ENCODE measurements around the gene PIGM. TPM values are rescaled to one million over a fixed set of nuclear protein-coding genes. Genes with fewer than 3 reads are reported as not detected.

The PIGM gene
- total RNA-seq, 2 donors from 2014 or later, result 2.7 to 3.0 TPM

GRCh38 chr1:160005070-160005469, 26.7 kb downstream of the PIGM start:
- Mint-ChIP-seq H3K27ac (peak overlapping the region; percentile 16), H3K36me3 (ENCODE audit: low read depth) (peaks cover 2% of the 10 kb centered on the region), H3K27me3 (peaks cover 15% of the 10 kb centered on the region), H3K4me3 (no peak overlapping the region), H3K4me1 (no peaks in the 10 kb centered on the region)
- no peaks in the 10 kb centered on the region for H3K9me3 ChIP-seq (ENCODE audit: control insufficient read depth, low read length, poor library complexity, severe bottlenecking)
- ATAC-seq, result no peak
- no peak for DNase-seq

DNA sequence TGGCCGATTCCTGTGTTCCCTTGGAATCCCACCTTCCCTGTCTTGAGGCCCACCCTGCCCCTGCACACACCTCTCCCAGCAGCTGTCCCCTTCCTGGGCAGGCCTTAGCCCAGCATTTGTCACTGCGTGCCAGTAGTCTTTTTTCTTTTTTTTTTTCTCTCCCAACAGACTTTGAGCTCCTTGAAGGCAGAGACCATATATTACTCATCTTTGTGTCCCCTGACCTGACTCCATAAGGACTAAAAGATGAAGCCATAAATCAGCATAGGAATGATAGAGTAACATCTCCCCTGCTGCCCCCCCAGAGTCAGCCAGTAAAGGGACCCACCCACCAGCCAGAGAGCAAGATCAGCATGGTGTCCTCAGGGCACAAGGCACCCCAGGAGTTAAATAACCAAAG, 27.4 kb downstream of the PIGM start:
- ATAC-seq (no peak), DNase-seq (no peak)
- Mint-ChIP-seq H3K36me3 (ENCODE audit: low read depth) (peaks cover 2% of the 10 kb centered on the region), H3K4me3 (no peak overlapping the region), H3K27me3 (peaks cover 15% of the 10 kb centered on the region), H3K27ac (peak overlapping the region; percentile 16), H3K4me1 (no peaks in the 10 kb centered on the region)
- no peaks in the 10 kb centered on the region for H3K9me3 ChIP-seq (ENCODE audit: control insufficient read depth, low read length, poor library complexity, severe bottlenecking)

GRCh38 chr1:160004001-160004400, 27.8 kb downstream of the PIGM start:
- ATAC-seq (no peak), DNase-seq (no peak)
- no peak overlapping the region for H3K4me3 Mint-ChIP-seq
- H3K27ac Mint-ChIP-seq, result no peak overlapping the region
- no peaks in the 10 kb centered on the region for H3K4me1 Mint-ChIP-seq
- peaks cover 12% of the 10 kb centered on the region for H3K27me3 Mint-ChIP-seq
- H3K9me3 ChIP-seq (ENCODE audit: control insufficient read depth, low read length, poor library complexity, severe bottlenecking), result no peaks in the 10 kb centered on the region
- peaks cover 2% of the 10 kb centered on the region for H3K36me3 Mint-ChIP-seq (ENCODE audit: low read depth)

GRCh38 chr1:160001440-160001839, 30.4 kb downstream of the PIGM start:
- no peaks in the 10 kb centered on the region for H3K9me3 ChIP-seq (ENCODE audit: control insufficient read depth, low read length, poor library complexity, severe bottlenecking)
- Mint-ChIP-seq H3K4me1 (no peaks in the 10 kb centered on the region), H3K27ac (no peak overlapping the region), H3K27me3 (peaks cover 24% of the 10 kb centered on the region), H3K4me3 (no peak overlapping the region), H3K36me3 (ENCODE audit: low read depth) (peaks cover 2% of the 10 kb centered on the region)
- DNase-seq, result no peak
- no peak for ATAC-seq

DNA sequence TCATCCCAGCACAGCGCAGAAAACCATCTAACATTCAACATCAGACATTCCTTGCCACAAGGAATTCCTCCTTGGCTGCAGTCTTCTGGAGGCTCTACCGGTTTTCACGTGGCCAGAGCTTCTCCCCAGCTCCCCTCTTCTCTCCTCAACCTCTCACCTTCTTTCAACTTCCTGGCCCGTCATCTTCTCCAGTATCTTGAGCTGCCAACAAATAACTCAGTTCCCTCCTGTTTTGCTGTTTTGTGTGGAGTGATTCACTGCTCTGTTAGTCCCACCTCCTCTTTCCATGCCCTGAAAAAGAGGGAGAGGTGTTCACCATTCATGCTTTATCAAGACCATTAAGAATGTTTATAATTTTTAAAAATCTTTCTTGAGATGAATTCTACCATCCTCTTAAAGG, 32.6 kb downstream of the PIGM start:
- no peak overlapping the region for H3K4me3 Mint-ChIP-seq
- DNase-seq (no peak), ATAC-seq (no peak)
- no peaks in the 10 kb centered on the region for H3K9me3 ChIP-seq (ENCODE audit: control insufficient read depth, low read length, poor library complexity, severe bottlenecking)
- no peaks in the 10 kb centered on the region for H3K4me1 Mint-ChIP-seq
- H3K27ac Mint-ChIP-seq, result no peak overlapping the region
- peaks cover 2% of the 10 kb centered on the region for H3K36me3 Mint-ChIP-seq (ENCODE audit: low read depth)
- peaks cover 37% of the 10 kb centered on the region for H3K27me3 Mint-ChIP-seq

DNA sequence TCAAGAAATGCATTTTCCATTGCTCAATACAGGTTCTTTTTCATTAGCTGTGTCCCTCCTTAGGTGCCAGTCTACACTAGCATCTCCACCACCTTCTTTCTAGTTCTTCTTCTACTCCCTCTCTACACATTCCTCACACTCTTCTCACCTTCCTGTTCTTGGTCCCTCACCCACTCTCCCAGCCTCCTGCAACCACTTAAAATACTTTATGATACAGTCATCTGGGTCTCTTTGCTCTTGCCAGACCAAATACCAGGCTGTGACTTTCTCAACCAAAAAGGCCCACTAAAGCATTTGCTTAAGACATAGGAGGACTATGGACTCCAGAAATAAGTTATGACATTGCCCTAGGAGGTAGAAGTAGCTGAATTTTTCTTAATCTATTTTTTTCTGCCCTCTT, 35.1 kb downstream of the PIGM start:
- no peaks in the 10 kb centered on the region for H3K36me3 Mint-ChIP-seq (ENCODE audit: low read depth)
- no peak overlapping the region for H3K27ac Mint-ChIP-seq
- H3K4me3 Mint-ChIP-seq, result no peak overlapping the region
- peaks cover 42% of the 10 kb centered on the region for H3K27me3 Mint-ChIP-seq
- H3K9me3 ChIP-seq (ENCODE audit: control insufficient read depth, low read length, poor library complexity, severe bottlenecking), result no peaks in the 10 kb centered on the region
- ATAC-seq (no peak), DNase-seq (no peak)
- no peaks in the 10 kb centered on the region for H3K4me1 Mint-ChIP-seq

DNA sequence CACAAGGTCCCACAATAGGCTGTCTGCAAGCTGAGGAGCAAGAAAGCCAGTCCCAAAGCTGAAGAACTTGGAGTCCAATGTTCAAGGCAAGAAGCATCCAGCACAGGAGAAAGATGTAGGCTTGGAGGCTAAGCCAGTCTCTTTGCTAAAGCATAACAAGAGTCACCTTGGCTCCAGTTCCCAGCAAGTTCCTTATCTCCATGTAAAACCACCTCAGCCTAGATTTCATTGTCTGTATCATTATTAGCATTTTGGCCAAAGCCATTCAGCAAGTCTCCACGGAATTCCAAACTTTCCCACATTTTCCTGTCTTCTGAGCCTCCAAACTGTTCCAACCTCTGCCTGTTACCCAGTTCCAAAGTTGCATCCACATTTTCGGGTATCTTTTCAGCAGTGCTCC, 36.9 kb downstream of the PIGM start:
- H3K4me3 Mint-ChIP-seq, result no peak overlapping the region
- no peak for DNase-seq
- H3K27me3 Mint-ChIP-seq, result peaks cover 47% of the 10 kb centered on the region
- H3K36me3 Mint-ChIP-seq (ENCODE audit: low read depth), result no peaks in the 10 kb centered on the region
- no peak overlapping the region for H3K27ac Mint-ChIP-seq
- no peak for ATAC-seq
- peaks cover 3% of the 10 kb centered on the region for H3K4me1 Mint-ChIP-seq
- H3K9me3 ChIP-seq (ENCODE audit: control insufficient read depth, low read length, poor library complexity, severe bottlenecking), result no peaks in the 10 kb centered on the region

- Mint-ChIP-seq H3K36me3 (ENCODE audit: low read depth) (no peaks in the 10 kb centered on the region), H3K4me3 (no peak overlapping the region), H3K27ac (no peak overlapping the region), H3K4me1 (peaks cover 3% of the 10 kb centered on the region), H3K27me3 (peaks cover 52% of the 10 kb centered on the region)
- ATAC-seq (no peak), DNase-seq (no peak)
- no peaks in the 10 kb centered on the region for H3K9me3 ChIP-seq (ENCODE audit: control insufficient read depth, low read length, poor library complexity, severe bottlenecking)
These were observed 37.9 kb downstream of the PIGM start for GRCh38 chr1:159993911-159994310.

DNA sequence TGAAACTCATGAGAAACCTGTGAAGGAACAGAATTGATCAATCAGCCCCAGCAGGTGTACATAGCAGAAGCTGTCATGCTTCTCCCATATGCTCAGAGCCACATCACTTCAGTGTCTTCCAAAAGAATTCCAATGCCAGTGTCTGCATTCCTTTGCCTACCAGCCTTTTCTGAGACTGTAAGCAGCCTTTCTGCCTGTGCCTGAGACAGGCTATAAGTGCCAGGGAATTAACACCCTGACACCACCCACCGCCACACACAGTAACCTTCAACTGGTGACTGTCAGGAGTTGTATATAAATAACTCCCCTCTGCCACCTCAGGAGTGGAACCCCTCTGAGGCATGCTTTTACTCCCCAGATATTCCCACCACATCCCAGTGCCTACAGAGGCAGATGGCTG, 39.6 kb downstream of the PIGM start:
- no peaks in the 10 kb centered on the region for H3K36me3 Mint-ChIP-seq (ENCODE audit: low read depth)
- peaks cover 3% of the 10 kb centered on the region for H3K4me1 Mint-ChIP-seq
- H3K27me3 Mint-ChIP-seq, result peaks cover 51% of the 10 kb centered on the region

DNA sequence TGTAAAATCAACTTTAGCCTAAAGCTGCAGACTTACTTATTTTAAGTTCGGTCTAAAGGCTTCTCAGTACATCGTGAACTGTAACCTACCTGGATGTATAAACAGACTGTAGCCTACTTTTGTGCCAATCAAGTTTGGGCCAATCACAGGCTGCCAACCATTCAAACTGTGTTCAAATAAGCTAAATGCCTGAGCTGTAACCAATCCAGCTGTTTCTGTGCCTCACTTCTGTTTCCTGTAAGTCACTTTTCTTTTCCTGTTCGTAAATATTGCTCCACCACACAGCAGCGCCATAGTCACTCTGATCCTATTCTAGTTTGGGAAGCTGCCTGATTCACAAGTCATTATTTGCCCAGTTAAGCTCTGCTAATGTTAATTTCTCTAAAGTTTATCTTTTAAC, 40.3 kb downstream of the PIGM start:
- ATAC-seq (peak; percentile 79), DNase-seq (no peak)
- H3K27me3 Mint-ChIP-seq, result peaks cover 54% of the 10 kb centered on the region
- peaks cover 3% of the 10 kb centered on the region for H3K4me1 Mint-ChIP-seq
- no peaks in the 10 kb centered on the region for H3K9me3 ChIP-seq (ENCODE audit: control insufficient read depth, low read length, poor library complexity, severe bottlenecking)
- peak overlapping the region; percentile 39 for H3K4me3 Mint-ChIP-seq
- H3K36me3 Mint-ChIP-seq (ENCODE audit: low read depth), result no peaks in the 10 kb centered on the region
- H3K27ac Mint-ChIP-seq, result no peak overlapping the region

More for the DNA sequence above, 39.6 kb downstream of the PIGM start:
- Mint-ChIP-seq H3K27ac (no peak overlapping the region), H3K4me3 (no peak overlapping the region)
- DNase-seq, result no peak
- ATAC-seq, result no peak
- H3K9me3 ChIP-seq (ENCODE audit: control insufficient read depth, low read length, poor library complexity, severe bottlenecking), result no peaks in the 10 kb centered on the region

DNA sequence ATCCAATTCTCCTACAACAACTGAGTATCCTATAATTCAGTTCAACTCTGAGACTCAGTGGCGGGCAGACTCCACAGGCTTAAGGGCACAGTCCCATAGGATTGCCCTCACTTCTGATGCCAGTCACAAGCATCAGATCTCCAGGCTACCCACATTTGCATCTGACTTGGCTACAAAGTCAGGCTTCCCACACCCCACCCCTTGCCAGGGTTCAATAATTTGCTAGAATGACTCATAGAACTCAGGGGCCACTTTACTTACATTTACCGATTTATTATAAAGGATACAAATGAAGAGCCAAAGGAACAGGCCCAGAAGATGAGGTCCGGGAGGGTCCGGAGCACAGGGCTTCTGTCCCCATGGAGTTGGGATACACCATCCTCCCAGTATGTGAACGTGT, 41.8 kb downstream of the PIGM start:
- Mint-ChIP-seq H3K27ac (no peak overlapping the region), H3K4me1 (peaks cover 3% of the 10 kb centered on the region), H3K27me3 (peaks cover 57% of the 10 kb centered on the region)

GRCh38 chr1:159989581-159989980, 42.2 kb downstream of the PIGM start:
- no peaks in the 10 kb centered on the region for H3K9me3 ChIP-seq (ENCODE audit: control insufficient read depth, low read length, poor library complexity, severe bottlenecking)
- no peak for ATAC-seq
- Mint-ChIP-seq H3K36me3 (ENCODE audit: low read depth) (no peaks in the 10 kb centered on the region), H3K4me3 (no peak overlapping the region), H3K4me1 (peaks cover 3% of the 10 kb centered on the region), H3K27ac (no peak overlapping the region), H3K27me3 (peaks cover 56% of the 10 kb centered on the region)
- DNase-seq, result no peak

More for the DNA sequence above, 41.8 kb downstream of the PIGM start:
- no peaks in the 10 kb centered on the region for H3K9me3 ChIP-seq (ENCODE audit: control insufficient read depth, low read length, poor library complexity, severe bottlenecking)
- Mint-ChIP-seq H3K36me3 (ENCODE audit: low read depth) (no peaks in the 10 kb centered on the region), H3K4me3 (no peak overlapping the region)
- no peak for DNase-seq
- no peak for ATAC-seq

DNA sequence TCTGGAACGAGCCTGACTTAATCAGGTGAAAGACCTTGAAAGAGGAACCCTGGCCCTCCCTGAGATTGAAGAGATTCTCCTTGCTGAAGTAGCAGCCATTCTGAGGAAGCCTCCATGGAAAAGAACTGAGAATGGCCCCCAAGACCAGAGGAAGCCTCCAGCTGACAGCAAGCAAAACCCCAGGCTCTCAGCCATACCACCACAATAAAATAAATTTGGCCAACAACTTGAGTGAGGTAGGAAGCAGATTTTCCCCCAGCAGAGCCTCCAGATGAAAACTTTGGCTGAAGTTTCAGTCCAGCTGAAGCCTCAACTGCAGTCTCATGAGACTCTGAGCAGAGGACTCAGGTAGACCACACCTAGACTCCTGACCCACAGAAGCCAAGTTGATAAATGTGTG, 43.8 kb downstream of the PIGM start:
- H3K27ac Mint-ChIP-seq, result no peak overlapping the region
- peaks cover 3% of the 10 kb centered on the region for H3K4me1 Mint-ChIP-seq
- no peak overlapping the region for H3K4me3 Mint-ChIP-seq
- ATAC-seq (no peak), DNase-seq (no peak)
- H3K9me3 ChIP-seq (ENCODE audit: control insufficient read depth, low read length, poor library complexity, severe bottlenecking), result no peaks in the 10 kb centered on the region
- no peaks in the 10 kb centered on the region for H3K36me3 Mint-ChIP-seq (ENCODE audit: low read depth)
- H3K27me3 Mint-ChIP-seq, result peaks cover 63% of the 10 kb centered on the region

GRCh38 chr1:159987186-159987585, 44.6 kb downstream of the PIGM start:
- Mint-ChIP-seq H3K27me3 (peaks cover 62% of the 10 kb centered on the region), H3K4me1 (peaks cover 3% of the 10 kb centered on the region), H3K4me3 (no peak overlapping the region), H3K27ac (no peak overlapping the region), H3K36me3 (ENCODE audit: low read depth) (peaks cover 2% of the 10 kb centered on the region)
- no peak for DNase-seq
- no peak for ATAC-seq
- H3K9me3 ChIP-seq (ENCODE audit: control insufficient read depth, low read length, poor library complexity, severe bottlenecking), result no peaks in the 10 kb centered on the region

Data from T-helper 17 cell (primary cell).